ENCODE measurements around the gene GPC5. TPM values are rescaled to one million over a fixed set of nuclear protein-coding genes. Genes with fewer than 3 reads are reported as not detected.

GPC5 gene
- total RNA-seq, 1 experiment from 2014 or later = 0.26 TPM

DNA sequence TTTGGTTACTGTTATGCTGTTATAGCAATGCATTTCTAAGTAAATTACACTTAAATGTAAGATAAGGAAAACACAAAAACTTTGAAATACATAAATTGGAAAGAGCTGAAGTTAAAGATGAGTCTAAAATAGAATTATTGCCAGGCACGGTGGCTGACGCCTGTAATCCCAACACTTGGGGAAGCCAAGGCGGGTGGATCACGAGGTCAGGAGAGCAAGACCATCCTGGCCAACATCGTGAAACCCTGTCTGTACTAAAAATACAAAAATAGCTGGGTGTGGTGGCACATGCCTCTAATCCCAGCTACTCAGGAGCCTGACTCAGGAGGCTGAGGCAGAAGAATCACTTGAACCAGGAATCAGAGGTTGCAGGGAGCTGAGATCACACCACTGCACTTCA lies 922.8 kb downstream of the GPC5 start:
- no peaks in the 10 kb centered on the region for H3K4me1 ChIP-seq (ENCODE audit: control insufficient read depth, insufficient read depth, low read length)
- no peaks in the 10 kb centered on the region for H3K9me3 ChIP-seq (ENCODE audit: control insufficient read depth, insufficient read depth, low read depth, low read length)
- H3K4me3 ChIP-seq (ENCODE audit: low read depth in 2 of 2, low read length in 2 of 2) = no peak overlapping the region
- no peaks in the 10 kb centered on the region for H3K36me3 ChIP-seq (ENCODE audit: control insufficient read depth, insufficient read depth, low read length)
- TF ChIP-seq TCF7L2 (IDR thresholded peaks at IDR 0.05; ENCODE audit: low read depth, low read length) (no peak), POLR2AphosphoS5 (IDR thresholded peaks at IDR 0.05; ENCODE audit: low read depth, low read length) (no peak), SIN3A (IDR thresholded peaks at IDR 0.05; ENCODE audit: borderline replicate concordance, insufficient read depth, low read depth, low read length) (no peak), CTCF (IDR thresholded peaks at IDR 0.05) (no peak), REST (IDR thresholded peaks at IDR 0.05; ENCODE audit: insufficient read depth in 1 of 2, low read depth in 2 of 2, low read length in 1 of 2) (no peak)
- intact Hi-C loops (cut with micrococcal nuclease; ENCODE audit: unreplicated experiment) = no loop called here
- no peaks in the 10 kb centered on the region for H3K27me3 ChIP-seq (ENCODE audit: control insufficient read depth, insufficient read depth, low read length)
- DNase-seq (ENCODE audit: low read depth, low spot score) (no peak), ATAC-seq (no peak)
- in situ Hi-C loops (cut with HindIII; ENCODE audit: low pct_unique_long_range_greater_than_20kb, low sequenced_read_pairs) = no loop called here
- BruUV-seq (replicated peaks) = no TSS peak
- ChIA-PET POLR2A (no interaction called here), CTCF (no interaction called here)
- no peak overlapping the region for H3K27ac ChIP-seq (ENCODE audit: low read length)

- no TSS peak for BruUV-seq (replicated peaks)
- no peaks in the 10 kb centered on the region for H3K9me3 ChIP-seq (ENCODE audit: control insufficient read depth, insufficient read depth, low read depth, low read length)
- TF ChIP-seq CTCF (IDR thresholded peaks at IDR 0.05) = no peak
- TF ChIP-seq TCF7L2 (IDR thresholded peaks at IDR 0.05; ENCODE audit: low read depth, low read length) = no peak
- no peak for TF ChIP-seq POLR2AphosphoS5 (IDR thresholded peaks at IDR 0.05; ENCODE audit: low read depth, low read length)
- TF ChIP-seq REST (IDR thresholded peaks at IDR 0.05; ENCODE audit: insufficient read depth in 1 of 2, low read depth in 2 of 2, low read length in 1 of 2) = no peak
- no peak for TF ChIP-seq SIN3A (IDR thresholded peaks at IDR 0.05; ENCODE audit: borderline replicate concordance, insufficient read depth, low read depth, low read length)
- no peaks in the 10 kb centered on the region for H3K36me3 ChIP-seq (ENCODE audit: control insufficient read depth, insufficient read depth, low read length)
- CTCF ChIA-PET = no interaction called here
- H3K4me1 ChIP-seq (ENCODE audit: control insufficient read depth, insufficient read depth, low read length) = no peaks in the 10 kb centered on the region
- H3K27me3 ChIP-seq (ENCODE audit: control insufficient read depth, insufficient read depth, low read length) = no peaks in the 10 kb centered on the region
- POLR2A ChIA-PET = no interaction called here
- in situ Hi-C loops (cut with HindIII; ENCODE audit: low pct_unique_long_range_greater_than_20kb, low sequenced_read_pairs) (no loop called here), intact Hi-C loops (cut with micrococcal nuclease; ENCODE audit: unreplicated experiment) (no loop called here)
- no peak overlapping the region for H3K27ac ChIP-seq (ENCODE audit: low read length)
- no peak overlapping the region for H3K4me3 ChIP-seq (ENCODE audit: low read depth in 2 of 2, low read length in 2 of 2)
- no peak for ATAC-seq
- DNase-seq (ENCODE audit: low read depth, low spot score) = no peak
Observed at GRCh38 chr13:92345627-92346026, 947.2 kb downstream of the GPC5 start.
